ENCODE results near the gene USP4. TPM values are rescaled to one million over a fixed set of nuclear protein-coding genes. Genes with fewer than 3 reads are reported as not detected.
"Not testable (repeated sequence)": the region's sequence is repeated elsewhere in the genome, so short reads cannot be mapped to it uniquely, and the experiment has no call there.

Gene USP4
- total RNA-seq, 2 donors from 2014 or later = 40.5 to 43.9 TPM

DNA sequence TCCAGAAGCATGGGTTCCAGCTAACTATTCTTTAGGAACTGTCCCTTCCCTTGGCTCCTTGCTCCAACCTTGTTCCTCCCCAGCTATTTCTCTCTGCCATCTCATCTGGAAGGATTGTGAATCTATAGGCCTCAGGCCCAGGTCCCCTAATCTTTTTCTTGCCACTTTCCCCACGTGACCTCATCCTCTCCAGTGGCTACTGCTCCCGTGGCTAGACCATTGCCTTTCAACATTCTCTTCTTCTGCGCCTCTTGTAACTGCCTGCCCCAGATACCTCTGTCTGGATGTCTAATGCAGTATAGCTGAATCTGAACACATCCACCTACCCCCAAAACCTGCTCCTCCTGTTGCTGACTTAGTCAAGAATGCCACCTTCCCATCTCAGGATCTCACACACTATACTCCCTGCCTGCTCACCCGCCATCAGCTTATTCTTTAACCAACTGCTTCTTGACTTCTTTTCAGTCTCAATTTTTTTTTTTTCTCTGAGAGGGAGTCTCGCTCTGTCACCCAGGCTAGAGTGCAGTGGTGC, 13.1 kb upstream of the USP4 start:
- TF ChIP-seq, protein P1, sequence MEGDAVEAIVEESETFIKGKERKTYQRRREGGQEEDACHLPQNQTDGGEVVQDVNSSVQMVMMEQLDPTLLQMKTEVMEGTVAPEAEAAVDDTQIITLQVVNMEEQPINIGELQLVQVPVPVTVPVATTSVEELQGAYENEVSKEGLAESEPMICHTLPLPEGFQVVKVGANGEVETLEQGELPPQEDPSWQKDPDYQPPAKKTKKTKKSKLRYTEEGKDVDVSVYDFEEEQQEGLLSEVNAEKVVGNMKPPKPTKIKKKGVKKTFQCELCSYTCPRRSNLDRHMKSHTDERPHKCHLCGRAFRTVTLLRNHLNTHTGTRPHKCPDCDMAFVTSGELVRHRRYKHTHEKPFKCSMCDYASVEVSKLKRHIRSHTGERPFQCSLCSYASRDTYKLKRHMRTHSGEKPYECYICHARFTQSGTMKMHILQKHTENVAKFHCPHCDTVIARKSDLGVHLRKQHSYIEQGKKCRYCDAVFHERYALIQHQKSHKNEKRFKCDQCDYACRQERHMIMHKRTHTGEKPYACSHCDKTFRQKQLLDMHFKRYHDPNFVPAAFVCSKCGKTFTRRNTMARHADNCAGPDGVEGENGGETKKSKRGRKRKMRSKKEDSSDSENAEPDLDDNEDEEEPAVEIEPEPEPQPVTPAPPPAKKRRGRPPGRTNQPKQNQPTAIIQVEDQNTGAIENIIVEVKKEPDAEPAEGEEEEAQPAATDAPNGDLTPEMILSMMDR (IDR thresholded peaks at IDR 0.05) = no peak
- intact Hi-C loops (cut with DNase I) = no loop called here
- Histone ChIP-seq H3K4me3 (no peak overlapping the region), H3K27ac (peak overlapping the region; percentile 63), H3K36me3 (no peaks in the 10 kb centered on the region), H3K27me3 (no peaks in the 10 kb centered on the region), H3K9ac (ENCODE audit: low read depth in 2 of 2, low read length in 2 of 2) (no peak overlapping the region), H3K9me3 (no peaks in the 10 kb centered on the region), H3K4me1 (no peaks in the 10 kb centered on the region)
- DNase-seq = no peak

DNA sequence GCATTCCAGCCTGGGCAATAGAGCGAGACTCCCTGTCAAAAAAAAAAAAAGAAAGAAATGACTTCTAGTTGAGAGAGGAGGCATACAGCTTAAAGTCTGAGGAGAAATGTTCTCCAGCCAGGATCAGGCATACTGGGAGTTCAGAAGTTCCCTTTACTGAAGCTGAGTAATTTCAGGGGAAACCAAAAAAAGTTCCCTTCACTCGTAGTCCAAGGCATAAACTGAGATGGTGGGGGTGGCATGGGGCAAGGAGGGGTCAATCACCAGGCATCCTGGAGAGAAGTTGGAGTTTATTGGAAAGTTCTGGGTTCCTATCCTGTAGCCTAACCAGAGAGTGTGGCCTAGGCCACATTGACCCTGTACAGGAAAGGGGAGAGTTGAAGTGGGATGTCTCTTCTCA, 12.4 kb upstream of the USP4 start:
- Histone ChIP-seq H3K4me3 (no peak overlapping the region), H3K27ac (peak overlapping the region; percentile 63), H3K4me1 (no peaks in the 10 kb centered on the region), H3K27me3 (no peaks in the 10 kb centered on the region), H3K36me3 (no peaks in the 10 kb centered on the region), H3K9me3 (no peaks in the 10 kb centered on the region), H3K9ac (ENCODE audit: low read depth in 2 of 2, low read length in 2 of 2) (no peak overlapping the region)
- intact Hi-C loops (cut with DNase I) = no loop called here
- TF ChIP-seq, protein P1 (IDR thresholded peaks at IDR 0.05) = no peak
- no peak for DNase-seq

DNA sequence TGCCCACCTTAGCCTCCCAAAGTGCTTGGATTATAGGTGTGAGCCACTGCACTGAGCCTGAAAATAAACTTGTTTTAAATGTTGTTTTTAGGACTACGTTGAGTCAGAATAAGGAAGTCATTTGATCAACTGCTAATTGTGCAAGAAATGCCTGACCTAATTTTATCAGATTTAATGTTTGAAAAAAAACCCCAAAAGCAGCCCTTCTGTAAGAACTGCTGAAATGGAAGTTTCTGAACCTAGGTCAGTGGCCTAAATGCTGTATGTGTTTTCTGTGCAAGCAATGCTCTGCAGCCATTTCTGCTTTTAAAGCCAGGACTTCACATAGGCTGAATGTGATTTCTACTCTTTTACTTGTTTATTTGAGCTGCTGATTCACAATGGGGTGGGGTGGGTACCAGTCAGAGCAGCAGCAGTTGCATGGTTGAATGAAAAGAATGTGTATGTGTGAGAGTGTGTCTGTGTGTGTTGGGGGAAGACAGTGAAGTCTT, 11.7 kb upstream of the USP4 start:
- H3K9me3 ChIP-seq = no peaks in the 10 kb centered on the region
- H3K27ac ChIP-seq = peak overlapping the region; percentile 63
- no peaks in the 10 kb centered on the region for H3K36me3 ChIP-seq
- H3K4me1 ChIP-seq = peaks cover 5% of the 10 kb centered on the region
- peak overlapping the region in 1 of 2 donors; percentile 46 for H3K9ac ChIP-seq (ENCODE audit: low read depth in 2 of 2, low read length in 2 of 2)
- TF ChIP-seq, protein P1 (IDR thresholded peaks at IDR 0.05) = no peak
- H3K27me3 ChIP-seq = no peaks in the 10 kb centered on the region
- DNase-seq = no peak
- intact Hi-C loops (cut with DNase I) = no loop called here
- no peak overlapping the region for H3K4me3 ChIP-seq

DNA sequence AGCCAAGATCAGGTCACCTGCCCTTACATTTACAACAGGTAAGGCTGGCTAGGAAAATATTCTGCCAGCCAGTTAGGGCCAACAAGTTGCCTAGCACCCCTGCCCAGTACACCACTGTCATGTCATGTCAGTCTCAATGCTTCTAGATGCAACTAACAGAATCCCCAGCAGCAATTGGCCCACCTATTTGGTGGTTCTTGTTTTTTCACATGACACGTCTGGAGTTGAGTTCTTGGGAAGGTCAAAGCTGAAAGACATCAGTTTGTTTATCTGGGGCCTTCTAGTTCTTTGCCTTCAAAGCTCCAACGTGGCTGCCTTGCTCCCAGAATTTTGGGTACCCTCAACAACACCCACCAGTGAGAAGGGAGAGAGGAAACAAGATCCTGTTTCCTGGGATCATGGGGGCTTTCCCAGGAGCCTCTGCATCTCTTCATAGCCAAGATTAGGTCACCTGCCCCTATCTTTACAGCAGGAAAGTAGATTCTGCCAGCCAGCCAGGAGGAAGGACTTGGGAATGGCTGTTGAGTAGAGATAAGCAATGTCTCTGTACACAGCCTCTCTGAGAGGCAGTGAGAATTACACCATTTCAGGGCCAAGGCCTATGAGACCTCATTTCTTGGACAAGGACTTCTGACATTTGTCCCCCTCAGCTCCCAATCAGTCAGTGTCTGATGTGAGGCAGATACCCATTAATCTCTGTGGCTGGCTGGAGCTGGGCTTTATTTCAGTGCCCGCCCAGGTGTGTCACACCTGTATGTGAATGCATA, 9.7 kb upstream of the USP4 start:
- H3K27ac ChIP-seq = no peak overlapping the region
- DNase-seq = no peak
- H3K27me3 ChIP-seq = no peaks in the 10 kb centered on the region
- H3K9ac ChIP-seq (ENCODE audit: low read depth in 2 of 2, low read length in 2 of 2) = no peak overlapping the region
- no peak overlapping the region for H3K4me3 ChIP-seq
- intact Hi-C loops (cut with DNase I) = no loop called here
- no peaks in the 10 kb centered on the region for H3K36me3 ChIP-seq
- TF ChIP-seq, protein P1 (IDR thresholded peaks at IDR 0.05) = no peak
- H3K4me1 ChIP-seq = peaks cover 8% of the 10 kb centered on the region
- H3K9me3 ChIP-seq = no peaks in the 10 kb centered on the region

DNA sequence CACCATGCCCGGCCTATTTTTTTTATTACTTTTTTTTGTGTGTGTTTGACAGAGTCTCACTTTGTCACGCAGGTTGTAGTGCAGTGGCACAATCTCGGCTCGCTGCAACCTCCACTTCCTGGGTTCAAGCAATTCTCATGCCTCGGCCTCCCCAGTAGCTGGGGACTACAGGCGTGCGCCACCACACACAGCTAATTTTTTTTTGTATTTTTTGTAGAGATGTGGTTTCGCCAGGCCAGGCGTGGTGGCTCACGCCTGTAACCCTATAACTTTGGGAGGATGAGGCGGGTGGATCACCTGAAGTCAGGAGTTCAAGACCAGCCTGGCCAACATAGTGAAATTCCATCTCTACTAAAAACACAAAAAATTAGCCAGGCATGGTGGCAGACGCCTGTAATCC, 8.5 kb upstream of the USP4 start:
- H3K9ac ChIP-seq (ENCODE audit: low read depth in 2 of 2, low read length in 2 of 2); H3K36me3 ChIP-seq; DNase-seq; H3K4me1 ChIP-seq; H3K4me3 ChIP-seq; H3K9me3 ChIP-seq; H3K27me3 ChIP-seq; intact Hi-C loops (cut with DNase I); H3K27ac ChIP-seq: not testable (repeated sequence)

DNA sequence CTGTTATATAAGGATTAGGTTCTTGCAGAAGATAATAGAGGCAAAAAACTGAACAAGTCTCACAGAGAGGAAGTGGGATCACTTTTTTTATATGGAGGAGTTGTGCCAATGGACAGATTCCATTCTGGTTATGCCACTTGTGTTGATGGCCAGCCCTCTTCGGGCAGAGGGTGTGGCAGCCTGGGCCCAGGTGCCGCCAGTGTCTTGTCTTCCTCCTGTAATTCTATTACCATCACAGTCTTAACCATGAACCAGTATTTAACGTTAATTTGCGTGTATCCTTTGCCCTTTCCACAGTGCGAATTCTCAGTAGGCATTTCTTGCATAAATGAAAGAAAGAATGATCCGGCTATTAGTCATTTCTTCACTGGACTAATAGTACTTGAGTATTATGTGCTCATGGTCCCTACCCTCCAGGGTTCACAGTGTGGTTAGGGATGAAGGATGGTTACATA, 7.0 kb upstream of the USP4 start:
- Histone ChIP-seq H3K27me3 (no peaks in the 10 kb centered on the region), H3K4me1 (peaks cover 8% of the 10 kb centered on the region), H3K36me3 (no peaks in the 10 kb centered on the region), H3K9ac (ENCODE audit: low read depth in 2 of 2, low read length in 2 of 2) (no peak overlapping the region), H3K9me3 (no peaks in the 10 kb centered on the region), H3K27ac (no peak overlapping the region), H3K4me3 (no peak overlapping the region)
- TF ChIP-seq, protein P1 (IDR thresholded peaks at IDR 0.05) = no peak
- no peak for DNase-seq
- intact Hi-C loops (cut with DNase I) = no loop called here

All from colonic mucosa (tissue), 4 donors.